Transverse colon (tissue), 4 donors: Measurements from ENCODE around the gene CHN1.

Experiments used
- POLR2AphosphoS5 ChIP-seq, 3 donors: sonication (generic); formaldehyde crosslinking; IDR thresholded peaks; one replicate each; pipeline ENCODE4 v1.6.1; 2016; ENCODE audit warnings: antibody characterized with exemption in 3 of 3
- TF ChIP-seq, protein P1 (sequence below), 5 experiments: fragments of 200-600 bp in 3 of 5; fragments of 450-650 bp in 2 of 5; sonication (generic) in 3 of 5; IDR thresholded peaks; 1 replicate in 2 of 5; 2 replicates in 3 of 5; pipeline ENCODE4 v1.5.1; 2016 to 2017; ENCODE audit warnings: antibody characterized with exemption in 5 of 5, inconsistent platforms in 3 of 5, mild to moderate bottlenecking in 2 of 5, moderate library complexity in 1 of 5

DNA sequence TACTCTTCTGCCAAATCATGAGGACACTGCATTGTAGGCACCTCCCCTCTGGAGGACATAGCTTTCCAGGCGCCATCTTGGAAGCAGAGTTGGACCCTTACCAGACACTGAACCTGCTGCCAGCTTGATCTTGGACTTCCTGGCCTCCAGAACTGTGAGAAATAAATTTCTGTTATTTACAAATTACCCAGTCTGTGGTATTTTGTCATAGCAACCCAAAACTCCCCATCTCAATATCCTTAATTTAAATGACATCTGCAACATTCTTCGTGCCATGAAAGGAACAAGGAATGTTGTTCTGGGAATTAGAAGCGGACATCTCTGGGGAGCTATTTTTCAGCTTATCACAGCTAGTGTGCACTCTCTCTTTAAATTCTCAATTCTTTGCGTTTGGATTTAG, 183.6 kb downstream of the CHN1 start:
- no peak for TF ChIP-seq POLR2AphosphoS5 (IDR thresholded peaks at IDR 0.05)
- TF ChIP-seq, protein P1, sequence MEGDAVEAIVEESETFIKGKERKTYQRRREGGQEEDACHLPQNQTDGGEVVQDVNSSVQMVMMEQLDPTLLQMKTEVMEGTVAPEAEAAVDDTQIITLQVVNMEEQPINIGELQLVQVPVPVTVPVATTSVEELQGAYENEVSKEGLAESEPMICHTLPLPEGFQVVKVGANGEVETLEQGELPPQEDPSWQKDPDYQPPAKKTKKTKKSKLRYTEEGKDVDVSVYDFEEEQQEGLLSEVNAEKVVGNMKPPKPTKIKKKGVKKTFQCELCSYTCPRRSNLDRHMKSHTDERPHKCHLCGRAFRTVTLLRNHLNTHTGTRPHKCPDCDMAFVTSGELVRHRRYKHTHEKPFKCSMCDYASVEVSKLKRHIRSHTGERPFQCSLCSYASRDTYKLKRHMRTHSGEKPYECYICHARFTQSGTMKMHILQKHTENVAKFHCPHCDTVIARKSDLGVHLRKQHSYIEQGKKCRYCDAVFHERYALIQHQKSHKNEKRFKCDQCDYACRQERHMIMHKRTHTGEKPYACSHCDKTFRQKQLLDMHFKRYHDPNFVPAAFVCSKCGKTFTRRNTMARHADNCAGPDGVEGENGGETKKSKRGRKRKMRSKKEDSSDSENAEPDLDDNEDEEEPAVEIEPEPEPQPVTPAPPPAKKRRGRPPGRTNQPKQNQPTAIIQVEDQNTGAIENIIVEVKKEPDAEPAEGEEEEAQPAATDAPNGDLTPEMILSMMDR (IDR thresholded peaks at IDR 0.05), result no peak
